Osteoblast (primary cell): ENCODE results near the gene ZNF304. TPM values are rescaled to one million over a fixed set of nuclear protein-coding genes. Genes with fewer than 3 reads are reported as not detected.

ENCODE experiments used
- DNase-seq: peaks from one replicate; pipeline ENCODE4 v3.0.0; 2011; ENCODE audit warnings: low spot score, mixed read lengths; ENCODE audit not compliant: insufficient read length; ENCODE audit errors: missing footprints
- H2AFZ ChIP-seq: 2 replicates; pipeline ENCODE4 v1.6.0; 2011; ENCODE audit warnings: mild to moderate bottlenecking, low read length
- H3K27ac ChIP-seq: 2 replicates; pipeline ENCODE4 v1.5.1; 2011; ENCODE audit warnings: mild to moderate bottlenecking, low read depth, low read length, moderate library complexity
- H3K27me3 ChIP-seq: 2 replicates; pipeline ENCODE4 v1.6.0; 2012; ENCODE audit warnings: mild to moderate bottlenecking, control low read depth, inconsistent platforms, low read length, moderate library complexity; ENCODE audit not compliant: insufficient read depth
- H3K36me3 ChIP-seq: 2 replicates; pipeline ENCODE4 v1.5.1; 2011; ENCODE audit warnings: mild to moderate bottlenecking, low read length, control low read depth, moderate library complexity; ENCODE audit not compliant: insufficient read depth
- H3K4me1 ChIP-seq: 2 replicates; pipeline ENCODE4 v1.5.1; 2011; ENCODE audit warnings: mild to moderate bottlenecking, low read length, control low read depth, moderate library complexity; ENCODE audit not compliant: insufficient read depth
- H3K4me2 ChIP-seq: 2 replicates; pipeline ENCODE4 v1.6.0; 2011; ENCODE audit warnings: mild to moderate bottlenecking, low read length; ENCODE audit not compliant: insufficient read depth
- H3K4me3 ChIP-seq: fragments of 200-600 bp; sonication (generic); 3 replicates; pipeline ENCODE4 v1.5.1; 2012; ENCODE audit warnings: mild to moderate bottlenecking, low read length, inconsistent platforms; ENCODE audit not compliant: insufficient read depth
- H3K79me2 ChIP-seq: 2 replicates; pipeline ENCODE4 v1.6.0; 2012; ENCODE audit warnings: mild to moderate bottlenecking, low read length, control low read depth, inconsistent platforms; ENCODE audit not compliant: insufficient read depth
- H3K9me3 ChIP-seq: 2 replicates; pipeline ENCODE4 v1.5.1; 2011; ENCODE audit warnings: low read depth, low read length, control low read depth
- H4K20me1 ChIP-seq: 2 replicates; pipeline ENCODE4 v1.6.0; 2012; ENCODE audit warnings: mild to moderate bottlenecking, low read length, control low read depth; ENCODE audit not compliant: insufficient read depth
- CTCF ChIP-seq: IDR thresholded peaks from 2 replicates; pipeline ENCODE4 v1.5.1; 2011; ENCODE audit warnings: mild to moderate bottlenecking, low read depth, low read length, moderate library complexity; ENCODE audit errors: extremely low read depth
- total RNA-seq: library from RNA; depleted of rRNA; stranded (reverse); fragments of >200 nt; gene quantifications from 2 replicates; pipeline ENCODE4 v1.2.3, GENCODE V29; 2012

Gene ZNF304
- total RNA-seq, 1 donor: 11.6 TPM

GRCh38 chr19:57338877-57339276, 12.2 kb upstream of the ZNF304 start:
- H3K27me3 ChIP-seq: no peaks in the 10 kb centered on the region
- no peak overlapping the region for H2AFZ ChIP-seq
- H3K4me1 ChIP-seq: peaks cover 5% of the 10 kb centered on the region
- no peak overlapping the region for H3K4me2 ChIP-seq
- H4K20me1 ChIP-seq: no peaks in the 10 kb centered on the region
- no peak overlapping the region for H3K27ac ChIP-seq
- no peak for DNase-seq
- TF ChIP-seq CTCF: no peak
- no peaks in the 10 kb centered on the region for H3K79me2 ChIP-seq
- H3K36me3 ChIP-seq: no peaks in the 10 kb centered on the region
- H3K9me3 ChIP-seq: no peaks in the 10 kb centered on the region
- H3K4me3 ChIP-seq: no peak overlapping the region

DNA sequence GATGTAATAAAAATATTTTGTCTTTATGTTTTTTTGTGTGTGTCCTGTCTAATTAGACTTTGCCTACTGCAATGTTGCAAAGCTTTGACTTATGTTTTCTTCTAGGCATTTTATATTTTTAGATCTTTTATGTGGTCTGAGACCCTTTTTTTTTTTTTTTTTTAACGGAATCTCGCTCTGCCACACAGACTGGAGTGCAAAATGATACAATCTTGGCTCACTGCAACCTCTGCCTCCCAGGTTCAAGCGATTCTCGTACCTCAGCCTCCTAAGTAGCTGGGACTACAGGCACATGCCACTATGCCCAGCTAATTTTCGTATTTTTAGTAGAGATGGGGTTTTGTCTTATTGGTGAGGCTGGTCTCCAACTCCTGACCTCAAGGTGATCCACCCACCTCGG, 8.5 kb upstream of the ZNF304 start:
- H3K4me1 ChIP-seq: peaks cover 5% of the 10 kb centered on the region
- H3K79me2 ChIP-seq: no peaks in the 10 kb centered on the region
- H3K27ac ChIP-seq: no peak overlapping the region
- H3K9me3 ChIP-seq: no peaks in the 10 kb centered on the region
- TF ChIP-seq CTCF: no peak
- no peaks in the 10 kb centered on the region for H3K27me3 ChIP-seq
- no peaks in the 10 kb centered on the region for H4K20me1 ChIP-seq
- no peak overlapping the region for H3K4me3 ChIP-seq
- no peak for DNase-seq
- H2AFZ ChIP-seq: no peak overlapping the region
- H3K36me3 ChIP-seq: no peaks in the 10 kb centered on the region
- H3K4me2 ChIP-seq: no peak overlapping the region

DNA sequence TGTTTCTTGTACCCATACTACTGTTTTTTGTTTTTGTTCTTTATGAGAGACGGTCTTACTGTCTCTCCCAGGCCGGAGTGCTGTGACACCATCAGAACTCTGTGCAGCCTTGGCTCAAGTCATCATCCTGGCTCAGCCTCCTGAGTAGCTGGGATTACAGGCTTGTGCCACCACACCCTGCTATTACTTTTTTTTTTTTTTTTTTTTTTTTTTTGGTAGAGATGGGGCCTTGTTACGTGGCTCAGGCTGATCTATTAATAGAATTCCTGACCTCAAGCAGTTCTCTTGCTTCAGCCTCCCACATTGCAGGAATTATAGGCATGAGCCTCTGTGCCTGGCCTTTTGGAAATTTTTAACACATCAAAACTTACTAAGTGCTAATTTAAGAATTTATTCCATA, 2.9 kb upstream of the ZNF304 start:
- H3K4me3 ChIP-seq: no peak overlapping the region
- no peak for DNase-seq
- no peak overlapping the region for H2AFZ ChIP-seq
- peaks cover 15% of the 10 kb centered on the region for H3K4me1 ChIP-seq
- H4K20me1 ChIP-seq: peaks cover 5% of the 10 kb centered on the region
- H3K79me2 ChIP-seq: peaks cover 20% of the 10 kb centered on the region
- H3K4me2 ChIP-seq: no peak overlapping the region
- H3K9me3 ChIP-seq: no peaks in the 10 kb centered on the region
- no peaks in the 10 kb centered on the region for H3K36me3 ChIP-seq
- H3K27ac ChIP-seq: no peak overlapping the region
- no peaks in the 10 kb centered on the region for H3K27me3 ChIP-seq
- no peak for TF ChIP-seq CTCF

GRCh38 chr19:57351867-57352266, 796 bp downstream of the ZNF304 start:
- H3K4me2 ChIP-seq: peak overlapping the region; percentile 94
- peak overlapping the region; percentile 81 for H3K27ac ChIP-seq
- peaks cover 15% of the 10 kb centered on the region for H3K9me3 ChIP-seq
- H3K36me3 ChIP-seq: peaks cover 33% of the 10 kb centered on the region
- DNase-seq: no peak
- TF ChIP-seq CTCF: no peak
- peaks cover 15% of the 10 kb centered on the region for H3K4me1 ChIP-seq
- H2AFZ ChIP-seq: peak overlapping the region; percentile 100
- H3K4me3 ChIP-seq: peak overlapping the region; percentile 96
- H4K20me1 ChIP-seq: peaks cover 5% of the 10 kb centered on the region
- no peaks in the 10 kb centered on the region for H3K27me3 ChIP-seq
- H3K79me2 ChIP-seq: peaks cover 47% of the 10 kb centered on the region
